K562 (cell line): ENCODE measurements around the gene TCEANC2. TPM values are rescaled to one million over a fixed set of nuclear protein-coding genes. Genes with fewer than 3 reads are reported as not detected.

Experiments used
- ATAC-seq: fragments of 200-7000 bp; cut with Tn5 transposase; 3 replicates; pipeline ENCODE4 v1.9.1; 2020; ENCODE audit warnings: moderate library complexity
- BruUV-seq: library from RNA; stranded (reverse); fragments of 400-500 nt; replicated peaks from 2 replicates; lab custom pipeline; 2021; lab: Mats Ljungman, UMichigan
- CTCF ChIA-PET: fragments of 300-600 bp; formaldehyde crosslinking; extraction: SDS; loops from one replicate; lab custom pipeline; 2021; ENCODE audit warnings: low intra/inter-chr PET ratio; lab: Yijun Ruan, JAX
- POLR2A ChIA-PET: fragments of 300-600, 350-650 bp; sonication (Branson Sonifier 250); formaldehyde crosslinking; extraction: SDS; loops from one replicate; lab custom pipeline; 2021; ENCODE audit warnings: antibody characterized with exemption, inconsistent platforms; lab: Yijun Ruan, JAX
- DNase-seq, 4 experiments: peaks; one replicate each; pipeline versions ENCODE4 v3.0.0 to v3.0.0-alpha.2; 2011 to 2018; ENCODE audit warnings: low spot score in 3 of 4, mixed read lengths in 3 of 4; ENCODE audit errors: extremely low read depth in 1 of 4
- FAIRE-seq: peaks from 2 replicates; lab custom pipeline; 2011; peaks lifted over from hg19 to GRCh38; lab: Jason Lieb, UNC
- H2AFZ ChIP-seq: 2 replicates; pipeline ENCODE4 v1.6.0; 2011; ENCODE audit warnings: low read depth, low read length, control low read depth, inconsistent platforms
- H3K27ac ChIP-seq: fragments of 200-600 bp; 3 replicates; pipeline ENCODE4 v1.8.0; 2011; ENCODE audit warnings: low read depth, mild to moderate bottlenecking, control low read depth, inconsistent platforms, low read length, moderate library complexity, mixed read lengths; ENCODE audit errors: extremely low read depth
- H3K27me3 ChIP-seq, 2 experiments: fragments of 300-600 bp in 1 of 2; 2 replicates in 1 of 2; 3 replicates in 1 of 2; pipeline versions ENCODE4 v1.6.0 to v1.8.0; 2011; ENCODE audit warnings: inconsistent platforms in 2 of 2, low read length in 2 of 2, mild to moderate bottlenecking in 1 of 2, mixed read lengths in 1 of 2, moderate library complexity in 1 of 2; ENCODE audit not compliant: control insufficient read depth in 2 of 2, insufficient read depth in 2 of 2
- H3K36me3 ChIP-seq: fragments of 300-600 bp; 3 replicates; pipeline ENCODE4 v1.8.0; 2011; ENCODE audit warnings: mild to moderate bottlenecking, low read length, inconsistent platforms; ENCODE audit not compliant: control insufficient read depth, insufficient read depth
- H3K4me1 ChIP-seq, 2 experiments: fragments of 200-600 bp in 1 of 2; replicated peaks in 1 of 2; 2 replicates in 1 of 2; 3 replicates in 1 of 2; pipeline versions ENCODE4 v1.5.1 to v1.8.0; 2011; ENCODE audit warnings: inconsistent platforms in 2 of 2, low read length in 2 of 2, mild to moderate bottlenecking in 1 of 2, mixed read lengths in 1 of 2, moderate library complexity in 1 of 2; ENCODE audit not compliant: control insufficient read depth in 2 of 2, insufficient read depth in 2 of 2
- H3K4me2 ChIP-seq: 2 replicates; pipeline ENCODE4 v1.6.1; 2011; ENCODE audit warnings: low read length, control low read depth, inconsistent platforms, mixed read lengths; ENCODE audit not compliant: insufficient read depth
- H3K4me3 ChIP-seq: fragments of 200-600 bp; sonication (generic), shearing (Covaris generic); 2 replicates; pipeline ENCODE4 v1.5.1; 2016; ENCODE audit warnings: control low read depth, inconsistent platforms
- H3K79me2 ChIP-seq: fragments of 200-600 bp; 3 replicates; pipeline ENCODE4 v1.8.0; 2011; ENCODE audit warnings: low read length, inconsistent platforms; ENCODE audit not compliant: control insufficient read depth, insufficient read depth
- H3K9ac ChIP-seq, 2 experiments: 2 replicates each; pipeline versions ENCODE4 v1.6.0 to v1.6.1; 2011; ENCODE audit warnings: low read depth in 2 of 2, low read length in 2 of 2, control low read depth in 1 of 2, inconsistent platforms in 1 of 2, mild to moderate bottlenecking in 1 of 2, mixed read lengths in 1 of 2; ENCODE audit not compliant: insufficient read depth in 1 of 2
- H3K9me1 ChIP-seq: one replicate; pipeline ENCODE4 v1.6.0; 2011; ENCODE audit warnings: inconsistent platforms, mild to moderate bottlenecking, low read length, moderate library complexity; ENCODE audit not compliant: control insufficient read depth, insufficient read depth
- H3K9me3 ChIP-seq: replicated peaks from 2 replicates; pipeline ENCODE4 v1.5.1; 2011; ENCODE audit warnings: low read depth, low read length, inconsistent platforms; ENCODE audit not compliant: control insufficient read depth, insufficient read depth
- H4K20me1 ChIP-seq: replicated peaks from 2 replicates; pipeline ENCODE4 v1.6.1; 2011; ENCODE audit warnings: low read length, inconsistent platforms, mixed read lengths; ENCODE audit not compliant: control insufficient read depth, insufficient read depth
- CBFB ChIP-seq: sonication (generic); formaldehyde crosslinking; IDR thresholded peaks from 2 replicates; pipeline ENCODE4 v1.4.0; 2020; ENCODE audit warnings: mild to moderate bottlenecking, missing genetic modification reagents
- CHD1 ChIP-seq: fragments of 200-600 bp; sonication (generic); IDR thresholded peaks from one replicate; pipeline ENCODE4 v1.6.1; 2012; ENCODE audit warnings: mild to moderate bottlenecking, moderate library complexity, low read length, inconsistent platforms
- ETS2 ChIP-seq: IDR thresholded peaks from 2 replicates; pipeline ENCODE4 v1.6.1; 2016; ENCODE audit warnings: borderline replicate concordance, missing genetic modification characterization, mild to moderate bottlenecking, moderate library complexity, missing compliant biosample characterization; ENCODE audit not compliant: poor library complexity, severe bottlenecking
- HEY1 ChIP-seq: fragments of 250-450 bp; sonication (Bioruptor Pico); IDR thresholded peaks from 2 replicates; pipeline ENCODE4 v1.5.0; 2020; ENCODE audit warnings: mild to moderate bottlenecking, moderate library complexity, borderline replicate concordance
- KAT8 ChIP-seq: fragments of 450-650 bp; IDR thresholded peaks from 2 replicates; pipeline ENCODE4 v1.6.1; 2016; ENCODE audit warnings: low read depth, mild to moderate bottlenecking
- NFIC ChIP-seq: fragments of 450-650 bp; IDR thresholded peaks from 2 replicates; pipeline ENCODE4 v1.6.1; 2017; ENCODE audit warnings: mild to moderate bottlenecking, inconsistent platforms
- SLC30A9 ChIP-seq: fragments of 250-450 bp; sonication (Bioruptor Pico); IDR thresholded peaks from 2 replicates; pipeline ENCODE4 v1.8.0; 2022; ENCODE audit warnings: mild to moderate bottlenecking, moderate library complexity
- SMARCE1 ChIP-seq: fragments of 450-650 bp; IDR thresholded peaks from 2 replicates; pipeline ENCODE4 v1.7.1; 2016; ENCODE audit warnings: mild to moderate bottlenecking
- TAF9B ChIP-seq: fragments of 450-650 bp; IDR thresholded peaks from 2 replicates; pipeline ENCODE4 v1.6.1; 2018; ENCODE audit warnings: mild to moderate bottlenecking; ENCODE audit not compliant: partially characterized antibody
- ZBTB43 ChIP-seq: sonication (generic); formaldehyde crosslinking; IDR thresholded peaks from 2 replicates; pipeline ENCODE4 v1.8.0; 2023; ENCODE audit warnings: mild to moderate bottlenecking, missing genetic modification reagents
- ZBTB8A ChIP-seq: fragments of 450-650 bp; IDR thresholded peaks from 2 replicates; pipeline ENCODE4 v1.6.1; 2018; ENCODE audit warnings: mild to moderate bottlenecking, moderate library complexity; ENCODE audit not compliant: partially characterized antibody
- ZNF175 ChIP-seq: fragments of 200-800 bp; sonication (Bioruptor generic); IDR thresholded peaks from 2 replicates; pipeline ENCODE4 v1.6.1; 2016; ENCODE audit warnings: low read depth, mild to moderate bottlenecking, missing genetic modification characterization, missing compliant biosample characterization
- ZNF551 ChIP-seq: fragments of 250-450 bp; sonication (Bioruptor Pico); IDR thresholded peaks from 2 replicates; pipeline ENCODE4 v1.5.0; 2021; ENCODE audit warnings: mild to moderate bottlenecking, moderate library complexity
- whole genome bisulfite sequencing: fragments of 100-300 bp; shearing (Covaris generic); methylation state at CpG from one replicate; pipeline ENCODE4 v1.1.6; 2016; ENCODE audit warnings: low coverage, mixed read lengths; ENCODE audit not compliant: insufficient coverage; ENCODE audit errors: missing lambda C conversion rate; 5-methylcytosine and 5-hydroxymethylcytosine counted together
- in situ Hi-C: fragments of 300-500 bp; cut with MboI; formaldehyde crosslinking; loops from 4 replicates; pipeline ENCODE4 v1.15.0; 2018; ENCODE audit warnings: inconsistent platforms, mixed read lengths
- intact Hi-C: fragments of 100-400 bp; cut with micrococcal nuclease; formaldehyde crosslinking; loops from 2 replicates; pipeline ENCODE4 v1.14.2; 2022
- polyA plus RNA-seq, 8 experiments: library from polyadenylated mRNA; depleted of rRNA in 4 of 8; stranded (reverse) in 5 of 8; unstranded in 3 of 8; fragments of >200 nt; fragmentation: Nextera tagmentation in 2 of 8; fragmentation: Illumina TruSeq in 1 of 8; extraction: Ambion mirVana in 2 of 8; extraction: Trizol in 1 of 8; gene quantifications; 2 replicates each; pipeline versions ENCODE4 v1.2.1 to v1.2.3, GENCODE V29; 2011 to 2014; ENCODE audit warnings: inconsistent platforms in 1 of 8, missing spikeins in 1 of 8
- total RNA-seq, 7 experiments: library from RNA; depleted of rRNA in 6 of 7; stranded (reverse); fragments of >200 nt in 6 of 7; fragmentation: Illumina TruSeq in 2 of 7; extraction: Trizol in 2 of 7; gene quantifications; 2 replicates each; pipeline versions ENCODE4 v1.2.1 to v1.2.3, GENCODE V29; 2011 to 2021; ENCODE audit warnings: low replicate concordance in 1 of 7
- TF ChIP-seq, protein P1 (sequence below), 2 experiments: IDR thresholded peaks; 2 replicates each; pipeline ENCODE4 v1.6.1; 2012; ENCODE audit warnings: improper control_type of control experiment in 2 of 2, low read depth in 2 of 2, low read length in 2 of 2, borderline replicate concordance in 1 of 2
- TF ChIP-seq, protein P2 (sequence below): fragments of 450-650 bp; formaldehyde crosslinking; IDR thresholded peaks from 2 replicates; pipeline ENCODE4 v1.4.0; 2020; ENCODE audit warnings: mild to moderate bottlenecking

TCEANC2 gene
- total and polyA plus RNA-seq, 9 of the 15 experiments (the other 6 are each of a cell fraction or from before 2014, with no cell fraction given), result 3.3 to 10.2 (median 7.0) TPM

GRCh38 chr1:54045496-54045895, 7.9 kb upstream of the TCEANC2 start (continued):
- no peak for TF ChIP-seq TAF9B
- no peak for TF ChIP-seq HEY1 (CRISPR knock-in tag)
- TF ChIP-seq KAT8, result no peak

GRCh38 chr1:54046671-54047383, 6.6 kb upstream of the TCEANC2 start:
- ChIA-PET CTCF (no interaction called here), POLR2A (interaction anchor here (1.0 kb wide), 1 partner anchor 14 kb away, joined by 4 read pairs; no protein-coding TSS in a partner anchor)
- H3K27ac ChIP-seq, result no peak overlapping the region
- FAIRE-seq (no peak), DNase-seq (no peak), ATAC-seq (no peak)
- peaks cover 57% of the 10 kb centered on the region for H3K79me2 ChIP-seq
- no peaks in the 10 kb centered on the region for H4K20me1 ChIP-seq
- 62% methylated on average over 7 of the region's 7 CpGs for WGBS
- peaks cover 36% of the 10 kb centered on the region for H3K36me3 ChIP-seq
- no peak overlapping the region for H2AFZ ChIP-seq
- H3K4me1 ChIP-seq, result peaks cover 4 to 8% of the 10 kb centered on the region in 2 experiments; a peak in 4 of 5 replicates
- no peaks in the 10 kb centered on the region for H3K9me1 ChIP-seq
- intact Hi-C loops (no loop called here), in situ Hi-C loops (no loop called here)
- TF ChIP-seq NFIC, result no peak
- TF ChIP-seq SLC30A9 (CRISPR knock-in tag), result no peak
- TF ChIP-seq SMARCE1, result no peak
- TF ChIP-seq CBFB (CRISPR knock-in tag), result no peak
- no peak for TF ChIP-seq ZBTB43
- TF ChIP-seq, protein P1, sequence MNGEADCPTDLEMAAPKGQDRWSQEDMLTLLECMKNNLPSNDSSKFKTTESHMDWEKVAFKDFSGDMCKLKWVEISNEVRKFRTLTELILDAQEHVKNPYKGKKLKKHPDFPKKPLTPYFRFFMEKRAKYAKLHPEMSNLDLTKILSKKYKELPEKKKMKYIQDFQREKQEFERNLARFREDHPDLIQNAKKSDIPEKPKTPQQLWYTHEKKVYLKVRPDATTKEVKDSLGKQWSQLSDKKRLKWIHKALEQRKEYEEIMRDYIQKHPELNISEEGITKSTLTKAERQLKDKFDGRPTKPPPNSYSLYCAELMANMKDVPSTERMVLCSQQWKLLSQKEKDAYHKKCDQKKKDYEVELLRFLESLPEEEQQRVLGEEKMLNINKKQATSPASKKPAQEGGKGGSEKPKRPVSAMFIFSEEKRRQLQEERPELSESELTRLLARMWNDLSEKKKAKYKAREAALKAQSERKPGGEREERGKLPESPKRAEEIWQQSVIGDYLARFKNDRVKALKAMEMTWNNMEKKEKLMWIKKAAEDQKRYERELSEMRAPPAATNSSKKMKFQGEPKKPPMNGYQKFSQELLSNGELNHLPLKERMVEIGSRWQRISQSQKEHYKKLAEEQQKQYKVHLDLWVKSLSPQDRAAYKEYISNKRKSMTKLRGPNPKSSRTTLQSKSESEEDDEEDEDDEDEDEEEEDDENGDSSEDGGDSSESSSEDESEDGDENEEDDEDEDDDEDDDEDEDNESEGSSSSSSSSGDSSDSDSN (IDR thresholded peaks at IDR 0.05; ENCODE audit: borderline replicate concordance in 1 of 2, low read depth in 2 of 2, low read length in 2 of 2), result no peak
- TF ChIP-seq ZNF551 (CRISPR knock-in tag), result no peak
- TF ChIP-seq ZBTB8A, result no peak
- TF ChIP-seq ETS2 (tag), result no peak
- TF ChIP-seq, protein P2, sequence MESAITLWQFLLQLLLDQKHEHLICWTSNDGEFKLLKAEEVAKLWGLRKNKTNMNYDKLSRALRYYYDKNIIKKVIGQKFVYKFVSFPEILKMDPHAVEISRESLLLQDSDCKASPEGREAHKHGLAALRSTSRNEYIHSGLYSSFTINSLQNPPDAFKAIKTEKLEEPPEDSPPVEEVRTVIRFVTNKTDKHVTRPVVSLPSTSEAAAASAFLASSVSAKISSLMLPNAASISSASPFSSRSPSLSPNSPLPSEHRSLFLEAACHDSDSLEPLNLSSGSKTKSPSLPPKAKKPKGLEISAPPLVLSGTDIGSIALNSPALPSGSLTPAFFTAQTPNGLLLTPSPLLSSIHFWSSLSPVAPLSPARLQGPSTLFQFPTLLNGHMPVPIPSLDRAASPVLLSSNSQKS (CRISPR knock-in tag), result no peak
- TF ChIP-seq ZNF175 (CRISPR knock-in tag), result no peak
- TF ChIP-seq CHD1, result no peak
- no peak overlapping the region for H3K9ac ChIP-seq
- no peak overlapping the region for H3K4me2 ChIP-seq
- no TSS peak for BruUV-seq
- H3K27me3 ChIP-seq, result no peaks in the 10 kb centered on the region
- no peak overlapping the region for H3K4me3 ChIP-seq
- H3K9me3 ChIP-seq, result no peaks in the 10 kb centered on the region
